ENCODE results near the gene TXLNG.

DNA sequence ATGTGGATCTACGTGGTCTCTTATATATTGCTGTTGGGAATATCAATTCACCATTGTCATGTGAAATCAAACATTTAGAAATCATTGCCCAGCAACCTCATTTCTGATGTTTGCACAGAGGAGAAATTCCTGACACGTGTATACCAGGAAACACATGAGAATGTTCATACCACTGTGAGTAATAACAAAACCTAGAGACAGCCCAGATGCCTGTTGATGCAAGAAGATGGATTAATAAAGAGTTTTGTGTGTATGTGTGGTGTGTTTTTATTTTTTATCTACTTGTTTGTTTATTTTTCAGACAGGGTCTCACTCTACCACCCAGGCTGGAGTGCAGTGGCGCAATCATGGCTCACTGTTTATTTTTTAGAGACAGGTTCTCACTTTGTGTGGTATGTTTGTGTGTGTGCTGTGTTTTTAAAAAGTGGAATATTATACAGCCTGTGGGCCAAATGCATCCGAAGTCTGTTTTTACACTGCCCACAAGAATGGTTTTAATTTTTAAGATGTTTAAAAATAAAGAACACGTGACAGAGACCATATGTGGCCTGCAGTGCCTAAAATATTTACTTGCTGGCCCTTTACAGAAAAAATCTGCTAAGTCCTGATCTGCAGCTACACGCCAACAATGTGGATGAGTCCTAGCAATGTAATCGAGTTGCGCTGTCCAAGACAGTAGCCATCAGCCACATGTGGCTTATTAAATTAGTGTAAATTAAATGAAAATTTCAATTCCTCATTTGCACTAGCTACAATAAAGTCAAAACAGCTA lies 39.2 kb downstream of the TXLNG start:
- TF ChIP-seq, protein P1, sequence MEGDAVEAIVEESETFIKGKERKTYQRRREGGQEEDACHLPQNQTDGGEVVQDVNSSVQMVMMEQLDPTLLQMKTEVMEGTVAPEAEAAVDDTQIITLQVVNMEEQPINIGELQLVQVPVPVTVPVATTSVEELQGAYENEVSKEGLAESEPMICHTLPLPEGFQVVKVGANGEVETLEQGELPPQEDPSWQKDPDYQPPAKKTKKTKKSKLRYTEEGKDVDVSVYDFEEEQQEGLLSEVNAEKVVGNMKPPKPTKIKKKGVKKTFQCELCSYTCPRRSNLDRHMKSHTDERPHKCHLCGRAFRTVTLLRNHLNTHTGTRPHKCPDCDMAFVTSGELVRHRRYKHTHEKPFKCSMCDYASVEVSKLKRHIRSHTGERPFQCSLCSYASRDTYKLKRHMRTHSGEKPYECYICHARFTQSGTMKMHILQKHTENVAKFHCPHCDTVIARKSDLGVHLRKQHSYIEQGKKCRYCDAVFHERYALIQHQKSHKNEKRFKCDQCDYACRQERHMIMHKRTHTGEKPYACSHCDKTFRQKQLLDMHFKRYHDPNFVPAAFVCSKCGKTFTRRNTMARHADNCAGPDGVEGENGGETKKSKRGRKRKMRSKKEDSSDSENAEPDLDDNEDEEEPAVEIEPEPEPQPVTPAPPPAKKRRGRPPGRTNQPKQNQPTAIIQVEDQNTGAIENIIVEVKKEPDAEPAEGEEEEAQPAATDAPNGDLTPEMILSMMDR (IDR thresholded peaks at IDR 0.05; ENCODE audit: low read depth, low read length), result no peak
- TF ChIP-seq EZH2phosphoT487 (IDR thresholded peaks at IDR 0.05; ENCODE audit: low read depth), result no peak
